ENCODE measurements around the gene DLGAP4. TPM values are rescaled to one million over a fixed set of nuclear protein-coding genes. Genes with fewer than 3 reads are reported as not detected.
A peak's percentile ranks its signal among the peaks of the same experiment; 100 is the strongest.

DLGAP4 gene
- total and polyA plus RNA-seq, 2 of the 13 experiments (the other 11 are each of a cell fraction or from before 2014, with no cell fraction given): 15.2 to 26.7 TPM

GRCh38 chr20:36277546-36277945 is 28.6 kb upstream of the DLGAP4 start:
- Histone ChIP-seq H3K9me3 (ENCODE audit: low read length) (no peaks in the 10 kb centered on the region), H3K4me2 (ENCODE audit: low read depth, low read length) (no peak overlapping the region), H3K27ac (ENCODE audit: extremely low read length, insufficient read depth, low read length) (no peak overlapping the region), H2AFZ (ENCODE audit: low read length) (no peak overlapping the region), H3K27me3 (ENCODE audit: control insufficient read depth in 1 of 2, insufficient read depth in 2 of 2, low read length in 2 of 2) (peaks cover 0 to 24% of the 10 kb centered on the region in 2 experiments; a peak in 3 of 5 replicates), H3K9ac (ENCODE audit: insufficient read depth, low read depth, low read length) (no peak overlapping the region), H3K79me2 (ENCODE audit: insufficient read depth, low read length) (no peaks in the 10 kb centered on the region), H4K20me1 (ENCODE audit: insufficient read depth, low read length) (no peaks in the 10 kb centered on the region), H3K4me1 (ENCODE audit: insufficient read depth, low read length) (0 out of 2 replicates have a peak, but pooled peaks cover 4% of the 10 kb centered on the region), H3K36me3 (replicated peaks in 1 of 2; ENCODE audit: control insufficient read depth in 1 of 2, insufficient read depth in 2 of 2, low read length in 2 of 2) (peaks cover 0 to 2% of the 10 kb centered on the region in 2 experiments; a peak in 1 of 5 replicates), H3K4me3 (replicated peaks in 1 of 3; ENCODE audit: insufficient read depth in 1 of 3, low read depth in 2 of 3, low read length in 3 of 3) (no peak overlapping the region)
- FAIRE-seq (no peak), ATAC-seq (peak; percentile 14; the same call in 1 of the 3 replicates), DNase-seq (ENCODE audit: low spot score) (no peak)
- ChIA-PET POLR2A (no interaction called here), CTCF (ENCODE audit: low intra/inter-chr PET ratio, low total read pairs) (no interaction called here)
- 38% methylated on average over 9 of the region's 9 CpGs for WGBS (ENCODE audit: low lambda C conversion rate)
- TF ChIP-seq ZNF580 (CRISPR knock-in tag; IDR thresholded peaks at IDR 0.05; ENCODE audit: borderline replicate concordance, low read depth): no peak
- no peak for TF ChIP-seq ZNF121 (CRISPR knock-in tag; IDR thresholded peaks at IDR 0.05)
- TF ChIP-seq GPBP1L1 (CRISPR knock-in tag; IDR thresholded peaks at IDR 0.05): no peak
- no peak for TF ChIP-seq RBM39 (IDR thresholded peaks at IDR 0.05; ENCODE audit: low read depth, low read length, poor library complexity, severe bottlenecking)
- no peak for TF ChIP-seq PHB2 (IDR thresholded peaks at IDR 0.05; ENCODE audit: partially characterized antibody)
- no peak for TF ChIP-seq MLLT10 (CRISPR knock-in tag; IDR thresholded peaks at IDR 0.05)
- no peak for TF ChIP-seq ZNF800 (CRISPR knock-in tag; IDR thresholded peaks at IDR 0.05)
- no peak for TF ChIP-seq ZNF598 (CRISPR knock-in tag; IDR thresholded peaks at IDR 0.05; ENCODE audit: borderline replicate concordance)
- no peak for TF ChIP-seq HNRNPLL (IDR thresholded peaks at IDR 0.05; ENCODE audit: low read depth, low read length, poor library complexity, severe bottlenecking)
- TF ChIP-seq ZSCAN31 (CRISPR knock-in tag; IDR thresholded peaks at IDR 0.05; ENCODE audit: low read depth): no peak
- no TSS peak for BruUV-seq (replicated peaks)
- in situ Hi-C loops (cut with HindIII; ENCODE audit: extremely low pct_ligation_motif_present, low pct_unique_long_range_greater_than_20kb) (loop anchor here (5.0 kb wide), 1 partner anchor 165 kb away; no protein-coding TSS in a partner anchor), intact Hi-C loops (cut with micrococcal nuclease; ENCODE audit: unreplicated experiment) (loop anchor here (10.0 kb wide), 1 partner anchor 117 kb away; no protein-coding TSS in a partner anchor)

All from HepG2 (cell line).